Memory B cell (primary cell): Measurements from ENCODE around the gene UNG.
A peak's percentile ranks its signal among the peaks of the same experiment; 100 is the strongest.
"Not testable (repeated sequence)": the region's sequence is repeated elsewhere in the genome, so short reads cannot be mapped to it uniquely, and the experiment has no call there.

Experiments
- ATAC-seq: fragments of 150-1000 bp; cut with Tn5 transposase; 2 replicates; pipeline ENCODE4 v1.10.0; 2021; ENCODE audit warnings: low read depth, mild to moderate bottlenecking, moderate library complexity
- DNase-seq, 2 donors: peaks; one replicate each; pipeline ENCODE4 v3.0.0; 2022; ENCODE audit warnings: low spot score in 2 of 2
- H3K27ac Mint-ChIP-seq: one replicate; pipeline ENCODE4 v1.8.0; 2022; ENCODE audit warnings: mild to moderate bottlenecking, moderate library complexity, mixed read lengths
- H3K27me3 Mint-ChIP-seq: one replicate; pipeline ENCODE4 v1.8.0; 2022; ENCODE audit warnings: mixed read lengths
- H3K36me3 Mint-ChIP-seq: one replicate; pipeline ENCODE4 v1.8.0; 2022; ENCODE audit warnings: mild to moderate bottlenecking, mixed read lengths
- H3K4me1 Mint-ChIP-seq: one replicate; pipeline ENCODE4 v1.8.0; 2022; ENCODE audit warnings: mixed read lengths
- H3K4me3 Mint-ChIP-seq: one replicate; pipeline ENCODE4 v1.8.0; 2022; ENCODE audit warnings: mild to moderate bottlenecking, moderate library complexity, mixed read lengths
- H3K9me3 Mint-ChIP-seq: one replicate; pipeline ENCODE4 v1.8.0; 2022; ENCODE audit warnings: mixed read lengths

The UNG gene

GRCh38 chr12:109144224-109144623 lies 46.8 kb downstream of the UNG start:
- H3K27me3 Mint-ChIP-seq = peaks cover 5% of the 10 kb centered on the region
- DNase-seq (no peak), ATAC-seq (no peak)
- H3K27ac Mint-ChIP-seq = no peak overlapping the region
- H3K4me3 Mint-ChIP-seq = no peak overlapping the region
- H3K36me3 Mint-ChIP-seq = peaks cover 5% of the 10 kb centered on the region
- H3K4me1 Mint-ChIP-seq = peaks cover 2% of the 10 kb centered on the region
- no peaks in the 10 kb centered on the region for H3K9me3 Mint-ChIP-seq

- H3K27ac Mint-ChIP-seq, DNase-seq, H3K27me3 Mint-ChIP-seq, H3K36me3 Mint-ChIP-seq, H3K9me3 Mint-ChIP-seq, H3K4me1 Mint-ChIP-seq, H3K4me3 Mint-ChIP-seq, ATAC-seq: not testable (repeated sequence)
These were observed 49.7 kb downstream of the UNG start for GRCh38 chr12:109147126-109147525.

- Mint-ChIP-seq H3K27me3 (peaks cover 4% of the 10 kb centered on the region), H3K4me3 (no peak overlapping the region), H3K27ac (no peak overlapping the region), H3K4me1 (no peaks in the 10 kb centered on the region), H3K36me3 (no peaks in the 10 kb centered on the region), H3K9me3 (no peaks in the 10 kb centered on the region)
- ATAC-seq (no peak), DNase-seq (no peak)
These were observed 50.6 kb downstream of the UNG start for GRCh38 chr12:109147954-109148353.

- Mint-ChIP-seq H3K27ac (no peak overlapping the region), H3K4me3 (no peak overlapping the region), H3K4me1 (peaks cover 6% of the 10 kb centered on the region), H3K9me3 (no peaks in the 10 kb centered on the region), H3K36me3 (no peaks in the 10 kb centered on the region), H3K27me3 (peaks cover 4% of the 10 kb centered on the region)
- ATAC-seq (no peak), DNase-seq (no peak)
These were observed 52.8 kb downstream of the UNG start for GRCh38 chr12:109150124-109150640.

- Mint-ChIP-seq H3K4me1 (peaks cover 8% of the 10 kb centered on the region), H3K9me3 (no peaks in the 10 kb centered on the region), H3K27ac (no peak overlapping the region), H3K36me3 (no peaks in the 10 kb centered on the region), H3K27me3 (peaks cover 4% of the 10 kb centered on the region), H3K4me3 (no peak overlapping the region)
- DNase-seq (no peak), ATAC-seq (no peak)
These were observed 54.1 kb downstream of the UNG start for GRCh38 chr12:109151457-109151856.

GRCh38 chr12:109153821-109154441 lies 56.5 kb downstream of the UNG start:
- no peaks in the 10 kb centered on the region for H3K9me3 Mint-ChIP-seq
- peaks cover 10% of the 10 kb centered on the region for H3K4me1 Mint-ChIP-seq
- ATAC-seq (no peak), DNase-seq (peak in 1 of 2 donors; percentile 14)
- no peaks in the 10 kb centered on the region for H3K36me3 Mint-ChIP-seq
- H3K27ac Mint-ChIP-seq = peak overlapping the region; percentile 60
- H3K4me3 Mint-ChIP-seq = peak overlapping the region; percentile 93
- peaks cover 4% of the 10 kb centered on the region for H3K27me3 Mint-ChIP-seq

GRCh38 chr12:109154451-109155438 lies 57.3 kb downstream of the UNG start:
- peak; percentile 92 for ATAC-seq
- no peaks in the 10 kb centered on the region for H3K36me3 Mint-ChIP-seq
- DNase-seq = peak; percentile 78 to 79
- H3K9me3 Mint-ChIP-seq = no peaks in the 10 kb centered on the region
- H3K27me3 Mint-ChIP-seq = peaks cover 4% of the 10 kb centered on the region
- H3K4me3 Mint-ChIP-seq = peak overlapping the region; percentile 93
- peaks cover 10% of the 10 kb centered on the region for H3K4me1 Mint-ChIP-seq
- H3K27ac Mint-ChIP-seq = peak overlapping the region; percentile 89

- ATAC-seq (no peak), DNase-seq (no peak)
- Mint-ChIP-seq H3K36me3 (no peaks in the 10 kb centered on the region), H3K9me3 (no peaks in the 10 kb centered on the region), H3K27ac (no peak overlapping the region), H3K4me3 (no peak overlapping the region), H3K27me3 (peaks cover 1% of the 10 kb centered on the region), H3K4me1 (peaks cover 10% of the 10 kb centered on the region)
These were observed 58.6 kb downstream of the UNG start for GRCh38 chr12:109156036-109156435.

GRCh38 chr12:109156586-109156985 lies 59.2 kb downstream of the UNG start:
- Mint-ChIP-seq H3K36me3 (no peaks in the 10 kb centered on the region), H3K9me3 (no peaks in the 10 kb centered on the region), H3K27me3 (no peaks in the 10 kb centered on the region), H3K4me3 (no peak overlapping the region), H3K4me1 (peaks cover 10% of the 10 kb centered on the region), H3K27ac (no peak overlapping the region)
- ATAC-seq = no peak
- DNase-seq = no peak

- Mint-ChIP-seq H3K4me3 (no peak overlapping the region), H3K27me3 (no peaks in the 10 kb centered on the region), H3K4me1 (peaks cover 10% of the 10 kb centered on the region), H3K9me3 (no peaks in the 10 kb centered on the region), H3K27ac (no peak overlapping the region), H3K36me3 (no peaks in the 10 kb centered on the region)
- DNase-seq (no peak), ATAC-seq (no peak)
These were observed 60.6 kb downstream of the UNG start for GRCh38 chr12:109157986-109158385.

- ATAC-seq = no peak
- no peak overlapping the region for H3K4me3 Mint-ChIP-seq
- H3K27ac Mint-ChIP-seq = no peak overlapping the region
- H3K9me3 Mint-ChIP-seq = no peaks in the 10 kb centered on the region
- DNase-seq = no peak
- H3K36me3 Mint-ChIP-seq = peaks cover 4% of the 10 kb centered on the region
- no peaks in the 10 kb centered on the region for H3K27me3 Mint-ChIP-seq
- H3K4me1 Mint-ChIP-seq = peaks cover 2% of the 10 kb centered on the region
These were observed 63.0 kb downstream of the UNG start for GRCh38 chr12:109160433-109160832.
